NCI-H2196 (cell line): ENCODE results near the gene L3MBTL3.
"Not testable (repeated sequence)": the region's sequence is repeated elsewhere in the genome, so short reads cannot be mapped to it uniquely, and the experiment has no call there.

ENCODE experiments used
- DNase-seq: peaks from one replicate; lab custom pipeline; 2025; ENCODE audit not compliant: unreplicated experiment; lab: John Stamatoyannopoulos, UW

The L3MBTL3 gene

DNA sequence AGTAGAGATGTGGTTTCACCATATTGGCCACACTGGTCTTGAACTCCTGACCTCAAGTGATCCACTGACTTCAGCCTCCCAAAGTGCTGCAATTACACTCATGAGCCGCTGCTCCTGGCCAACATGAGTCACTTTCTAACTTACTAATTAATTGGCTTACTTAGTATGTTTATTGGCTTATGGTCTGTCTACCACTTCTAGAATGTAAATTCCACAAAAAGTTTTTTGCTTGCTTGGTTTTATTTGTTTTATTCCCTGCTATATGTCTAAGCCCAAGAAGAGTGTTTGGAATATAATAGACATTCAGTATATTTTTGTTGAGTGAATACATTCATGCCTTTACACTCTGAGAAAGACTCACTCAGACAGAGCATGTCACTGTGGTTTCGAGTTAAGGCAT is 118.4 kb downstream of the L3MBTL3 start:
- no peak for DNase-seq

DNA sequence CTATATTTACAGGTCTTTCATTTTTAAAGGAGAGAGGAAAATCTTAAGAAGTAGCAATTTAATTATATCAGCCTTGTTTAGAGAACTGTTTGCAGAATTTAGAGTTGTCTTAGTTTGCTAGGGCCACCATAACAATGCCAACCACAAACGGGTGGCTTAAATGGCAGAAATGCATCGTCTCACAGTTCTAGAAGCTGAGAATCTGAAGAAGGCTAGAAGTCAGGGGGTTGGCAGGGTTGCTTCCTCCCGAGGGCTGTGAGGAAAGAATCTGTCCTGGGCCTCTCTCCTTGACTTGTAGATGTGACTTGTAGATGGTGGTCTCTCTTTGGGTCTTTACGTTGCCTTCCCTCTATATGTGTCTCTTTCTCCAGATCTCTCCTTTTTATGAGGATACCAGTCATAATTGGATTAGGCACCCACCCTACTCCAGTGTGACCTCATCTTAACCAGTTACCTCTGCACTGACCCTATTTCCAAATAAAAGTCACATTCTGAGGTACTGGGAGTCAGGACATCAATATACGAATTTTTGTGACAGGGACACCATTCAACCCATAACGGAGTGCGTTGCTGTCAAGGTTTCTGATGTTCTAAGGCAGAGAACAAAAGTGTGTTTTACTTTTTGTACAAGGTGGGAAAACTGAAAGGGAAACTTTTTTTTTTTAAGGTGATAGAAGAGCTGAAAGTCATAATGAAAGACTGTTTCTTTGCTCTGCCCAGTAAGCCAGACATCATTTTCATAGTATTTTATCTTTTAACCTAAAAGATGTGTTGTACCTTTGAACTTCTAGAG is 119.9 kb downstream of the L3MBTL3 start:
- no peak for DNase-seq

- no peak for DNase-seq
Observed at GRCh38 chr6:130138909-130139242, 120.5 kb downstream of the L3MBTL3 start.

- DNase-seq: no peak
Observed at GRCh38 chr6:130140084-130140483, 121.7 kb downstream of the L3MBTL3 start.

DNA sequence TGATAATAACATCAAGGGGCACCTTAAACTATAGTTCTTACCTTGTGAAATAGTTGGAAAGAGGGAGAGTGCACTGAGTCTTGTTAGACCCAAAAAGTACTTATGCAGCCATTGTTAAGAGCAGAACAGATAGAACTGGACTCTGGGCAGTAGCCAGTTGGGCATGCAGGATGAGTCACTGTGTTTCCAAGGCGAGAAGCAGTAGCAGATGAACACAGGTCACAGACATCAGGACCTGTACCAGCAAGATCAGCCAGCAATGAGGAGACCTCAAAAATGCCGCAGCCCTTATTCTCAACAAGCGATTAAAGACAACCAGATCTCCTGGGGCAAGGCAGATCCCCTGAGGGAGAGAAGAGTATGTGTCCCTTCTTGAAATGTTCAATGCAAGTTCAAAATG is 125.3 kb downstream of the L3MBTL3 start:
- DNase-seq: no peak

GRCh38 chr6:130147111-130147510 is 128.7 kb downstream of the L3MBTL3 start:
- no peak for DNase-seq

DNA sequence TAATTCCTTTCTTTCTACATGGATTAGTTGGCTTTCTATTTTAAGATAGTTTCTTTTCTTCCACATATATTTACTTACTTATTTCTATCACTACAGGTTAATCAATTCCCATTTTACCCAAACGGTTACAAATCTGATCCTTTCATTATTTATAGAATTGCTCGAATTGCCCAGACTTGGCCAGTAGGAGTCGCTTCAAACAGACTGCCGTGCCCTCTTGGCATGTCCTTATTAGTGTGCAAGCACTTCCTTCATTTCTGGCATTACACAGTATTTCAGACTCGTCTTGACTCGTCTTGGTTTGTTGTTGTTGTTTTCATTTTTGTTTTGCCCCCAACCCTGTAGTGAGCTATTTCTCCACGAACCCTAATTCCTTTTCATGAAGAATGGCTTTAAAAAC is 129.8 kb downstream of the L3MBTL3 start:
- DNase-seq: no peak

GRCh38 chr6:130149016-130149415 is 130.6 kb downstream of the L3MBTL3 start:
- not testable (repeated sequence) for DNase-seq

GRCh38 chr6:130150906-130151305 is 132.5 kb downstream of the L3MBTL3 start:
- DNase-seq: no peak

DNA sequence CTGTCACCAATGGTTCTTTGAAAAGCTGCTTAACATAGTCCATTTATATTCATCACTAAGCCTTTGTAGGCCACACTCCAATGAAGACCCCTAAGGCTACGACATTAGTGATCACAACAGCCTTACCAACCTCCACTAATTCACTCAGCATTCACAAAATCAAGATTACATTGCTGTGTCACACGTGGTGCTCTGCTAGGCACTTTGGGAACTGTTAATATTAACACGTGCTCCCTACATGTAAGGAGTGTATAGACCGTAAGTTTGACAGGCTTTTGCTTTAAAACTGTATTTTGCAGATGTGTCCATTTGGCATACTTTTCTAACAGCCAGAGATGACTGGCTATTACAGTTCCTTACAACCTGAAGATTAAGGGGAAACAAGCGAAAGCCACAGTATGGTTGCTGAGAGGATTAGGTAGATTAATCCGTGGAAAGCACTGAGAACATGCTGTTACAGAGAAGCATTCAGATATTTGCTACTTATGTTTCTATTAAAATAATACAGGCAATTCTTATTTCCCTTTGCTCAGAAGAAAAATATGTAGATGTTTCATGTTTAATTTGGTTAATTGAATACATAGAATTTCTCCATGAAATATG is 134.6 kb downstream of the L3MBTL3 start:
- no peak for DNase-seq

DNA sequence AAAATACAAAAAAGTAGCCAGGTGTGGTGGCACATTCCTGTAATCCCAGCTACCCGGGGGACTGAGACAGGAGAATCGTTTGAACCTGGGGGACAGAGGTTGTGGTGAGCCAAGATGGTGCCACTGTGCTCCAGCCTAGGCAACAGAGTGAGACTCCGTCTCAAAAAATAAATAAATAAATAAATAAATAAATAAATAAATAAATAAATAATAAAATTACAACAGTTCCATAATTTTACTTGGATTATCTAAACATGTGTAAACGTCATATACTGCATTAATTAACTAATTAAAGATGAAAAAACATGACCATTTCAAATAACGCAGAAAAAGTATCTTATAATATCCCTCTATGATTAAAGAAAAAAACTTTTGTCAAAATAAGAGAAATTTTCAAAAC is 138.5 kb downstream of the L3MBTL3 start:
- DNase-seq: no peak

DNA sequence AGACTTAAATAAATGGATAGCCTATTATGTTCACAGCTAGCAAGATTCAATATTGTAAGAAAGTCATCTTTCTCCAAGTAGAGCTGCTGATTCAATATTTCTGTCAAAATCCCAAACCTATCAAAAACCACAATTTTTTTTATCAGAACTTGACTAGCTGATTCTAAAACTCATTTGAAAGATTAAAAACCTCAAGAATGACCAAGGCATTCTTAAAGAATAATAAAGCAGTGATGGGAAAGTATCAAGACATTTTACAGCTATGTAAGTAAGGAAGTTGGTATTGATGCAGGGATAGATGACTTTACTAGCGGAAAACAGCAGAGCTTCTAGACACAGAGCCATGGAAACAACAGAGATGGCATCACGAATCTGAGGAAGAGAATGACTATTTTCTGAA is 139.7 kb downstream of the L3MBTL3 start:
- no peak for DNase-seq

DNA sequence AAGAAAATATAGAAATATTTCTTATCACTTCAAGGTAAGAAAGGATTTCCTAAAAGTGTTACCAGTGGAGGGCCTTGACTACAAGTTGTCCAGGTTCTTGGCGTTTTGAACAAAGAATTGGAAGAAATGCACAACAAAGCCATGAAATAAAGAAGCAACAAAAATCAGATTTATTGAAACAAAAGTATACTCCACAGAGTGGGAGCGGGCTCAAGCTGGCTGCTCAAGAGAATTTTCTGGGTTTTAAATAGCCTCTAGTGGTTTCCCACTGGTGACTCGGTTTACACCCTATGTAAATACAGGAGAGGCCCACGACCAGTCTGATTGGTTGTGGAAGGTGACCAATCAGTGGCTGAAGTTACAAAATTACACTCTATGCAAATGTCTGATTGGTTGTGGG is 140.2 kb downstream of the L3MBTL3 start:
- no peak for DNase-seq

- no peak for DNase-seq
Observed at GRCh38 chr6:130159956-130160355, 141.6 kb downstream of the L3MBTL3 start.

DNA sequence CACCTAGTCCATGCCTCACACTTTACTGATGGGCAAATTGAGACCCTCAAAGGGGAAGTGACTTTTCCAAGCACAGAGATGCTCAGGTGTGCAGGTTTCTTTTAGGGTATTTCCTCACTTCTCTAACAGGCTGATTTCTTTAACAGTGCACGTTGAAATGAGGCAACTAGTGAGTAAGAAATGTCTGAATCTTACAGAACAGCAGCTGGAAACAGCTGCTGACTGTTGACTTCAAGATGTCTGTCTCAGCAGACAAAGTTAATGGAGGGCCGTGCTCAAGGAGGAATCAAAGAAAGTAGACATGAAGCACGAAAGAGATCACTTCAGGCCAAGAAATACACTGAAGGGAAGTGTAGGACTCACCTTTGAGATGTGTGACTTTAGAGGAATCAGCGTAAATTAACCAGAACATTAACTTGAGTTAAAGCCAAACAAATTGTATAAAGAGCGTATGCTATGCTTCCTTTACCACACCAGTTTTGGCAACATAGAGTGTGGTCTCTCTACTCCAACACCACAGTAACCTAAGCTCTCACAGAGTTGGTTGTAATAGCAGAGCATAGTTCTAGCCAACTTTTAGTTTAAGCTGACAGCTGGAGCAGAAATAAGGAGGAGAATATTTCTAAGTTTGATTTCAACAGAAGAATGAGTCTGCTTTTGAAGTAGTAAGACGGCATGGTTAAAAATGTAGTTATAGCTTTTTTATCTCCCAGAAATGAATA is 143.5 kb downstream of the L3MBTL3 start:
- no peak for DNase-seq

DNA sequence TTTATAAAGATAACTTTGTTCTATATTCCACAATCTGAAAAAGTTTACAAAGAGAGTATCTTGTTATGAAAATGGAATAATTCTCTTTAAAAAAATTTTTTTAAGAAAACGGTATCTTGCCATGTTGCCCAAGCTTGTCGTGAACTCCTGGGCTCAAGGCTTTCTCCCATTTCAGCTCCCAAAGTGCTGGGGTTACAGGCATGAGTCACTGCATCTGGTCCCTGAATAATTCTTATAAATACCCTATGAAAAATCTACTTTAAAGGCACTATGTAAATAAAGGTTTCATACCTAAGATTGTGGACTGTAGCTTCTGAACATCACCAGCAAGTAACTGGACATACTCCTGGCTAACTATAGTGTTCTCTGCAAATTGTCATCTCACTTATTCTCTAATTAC is 144.0 kb downstream of the L3MBTL3 start:
- no peak for DNase-seq

GRCh38 chr6:130163266-130163665 is 144.9 kb downstream of the L3MBTL3 start:
- DNase-seq: no peak

- DNase-seq: no peak
Observed at GRCh38 chr6:130164251-130164650, 145.9 kb downstream of the L3MBTL3 start.

GRCh38 chr6:130167655-130168054 is 149.3 kb downstream of the L3MBTL3 start:
- DNase-seq: no peak

DNA sequence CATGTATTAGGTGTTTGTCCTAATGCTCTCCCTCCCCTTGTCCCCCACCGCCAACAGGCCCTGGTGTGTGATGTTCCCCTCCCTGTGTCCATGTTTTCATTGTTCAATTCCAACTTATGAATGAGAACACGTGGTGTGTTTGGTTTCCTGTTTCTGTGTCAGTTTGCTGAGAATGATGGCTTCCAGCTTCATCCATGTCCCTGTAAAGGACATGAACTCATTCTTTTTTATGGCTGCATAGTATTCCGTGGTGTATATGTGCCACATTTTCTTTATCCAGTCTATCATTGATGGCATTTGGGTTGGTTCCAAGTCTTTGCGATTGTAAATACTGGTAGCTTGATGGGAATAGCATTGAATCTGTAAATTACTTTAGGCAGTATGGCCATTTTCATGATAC is 151.8 kb downstream of the L3MBTL3 start:
- not testable (repeated sequence) for DNase-seq

- DNase-seq: not testable (repeated sequence)
Observed at GRCh38 chr6:130173377-130174004, 155.1 kb downstream of the L3MBTL3 start.

DNA sequence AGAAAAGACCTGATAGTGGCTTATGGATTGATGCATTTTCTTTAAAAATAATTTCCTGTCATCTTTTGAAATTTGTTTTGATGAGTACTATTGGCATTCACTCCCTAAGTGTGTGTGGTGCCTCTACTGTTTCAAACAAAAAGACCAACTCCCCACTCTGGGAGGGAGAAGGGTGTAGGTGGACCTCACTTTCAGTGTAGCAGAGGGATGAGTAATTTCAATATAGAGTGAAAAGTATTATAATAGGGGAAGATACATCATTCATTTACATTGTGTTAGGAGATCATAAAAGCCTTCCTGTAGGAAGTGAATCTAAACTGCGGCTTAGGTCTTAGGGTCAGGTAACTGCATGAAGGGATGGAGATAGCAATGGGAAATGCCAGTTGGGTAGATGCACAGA is 158.0 kb downstream of the L3MBTL3 start:
- DNase-seq: no peak
